ENCODE data around the gene EMILIN3. TPM values are rescaled to one million over a fixed set of nuclear protein-coding genes. Genes with fewer than 3 reads are reported as not detected.

The EMILIN3 gene
- total RNA-seq, 1 experiment from 2014 or later, result not detected

DNA sequence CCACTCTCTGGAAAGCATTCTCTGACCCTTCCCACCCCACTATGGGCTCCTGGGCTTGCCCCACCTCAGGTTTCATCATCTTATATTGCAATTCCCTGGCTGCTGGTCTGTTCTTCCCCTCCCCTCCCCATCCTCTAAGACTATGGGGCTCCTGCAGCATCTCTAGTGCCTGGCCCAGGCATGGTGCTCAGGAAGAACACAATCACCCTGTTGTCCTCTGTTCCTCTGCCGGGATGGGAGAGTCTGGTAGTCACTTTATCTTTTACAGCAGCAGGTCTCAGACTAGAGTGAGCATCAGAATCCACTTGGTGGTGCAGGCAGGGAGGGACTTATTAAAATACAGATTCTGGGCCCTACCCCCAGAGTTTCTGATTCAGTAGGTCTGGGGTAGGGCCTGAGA, 31.0 kb downstream of the EMILIN3 start:
- H3K4me1 ChIP-seq (ENCODE audit: control insufficient read depth in 1 of 2, insufficient read depth in 2 of 2, low read length in 2 of 2), result peaks cover 3 to 12% of the 10 kb centered on the region in 2 experiments; a peak in 3 of 4 replicates
- no peaks in the 10 kb centered on the region for H3K27me3 ChIP-seq (ENCODE audit: insufficient read depth, low read length)
- no peaks in the 10 kb centered on the region for H3K36me3 ChIP-seq (ENCODE audit: control insufficient read depth in 1 of 2, insufficient read depth in 2 of 2, low read length in 2 of 2)
- H3K9ac ChIP-seq (ENCODE audit: low read length), result no peak overlapping the region
- BruUV-seq (replicated peaks), result no TSS peak
- no peaks in the 10 kb centered on the region for H3K79me2 ChIP-seq (ENCODE audit: insufficient read depth, low read length)
- no peaks in the 10 kb centered on the region for H3K9me3 ChIP-seq (ENCODE audit: control insufficient read depth in 1 of 2, insufficient read depth in 1 of 2, low read depth in 1 of 2, low read length in 2 of 2)
- no peak for ATAC-seq
- intact Hi-C loops (cut with micrococcal nuclease), result no loop called here
- no peak overlapping the region for H3K4me2 ChIP-seq (ENCODE audit: low read length)
- TF ChIP-seq, protein P1, sequence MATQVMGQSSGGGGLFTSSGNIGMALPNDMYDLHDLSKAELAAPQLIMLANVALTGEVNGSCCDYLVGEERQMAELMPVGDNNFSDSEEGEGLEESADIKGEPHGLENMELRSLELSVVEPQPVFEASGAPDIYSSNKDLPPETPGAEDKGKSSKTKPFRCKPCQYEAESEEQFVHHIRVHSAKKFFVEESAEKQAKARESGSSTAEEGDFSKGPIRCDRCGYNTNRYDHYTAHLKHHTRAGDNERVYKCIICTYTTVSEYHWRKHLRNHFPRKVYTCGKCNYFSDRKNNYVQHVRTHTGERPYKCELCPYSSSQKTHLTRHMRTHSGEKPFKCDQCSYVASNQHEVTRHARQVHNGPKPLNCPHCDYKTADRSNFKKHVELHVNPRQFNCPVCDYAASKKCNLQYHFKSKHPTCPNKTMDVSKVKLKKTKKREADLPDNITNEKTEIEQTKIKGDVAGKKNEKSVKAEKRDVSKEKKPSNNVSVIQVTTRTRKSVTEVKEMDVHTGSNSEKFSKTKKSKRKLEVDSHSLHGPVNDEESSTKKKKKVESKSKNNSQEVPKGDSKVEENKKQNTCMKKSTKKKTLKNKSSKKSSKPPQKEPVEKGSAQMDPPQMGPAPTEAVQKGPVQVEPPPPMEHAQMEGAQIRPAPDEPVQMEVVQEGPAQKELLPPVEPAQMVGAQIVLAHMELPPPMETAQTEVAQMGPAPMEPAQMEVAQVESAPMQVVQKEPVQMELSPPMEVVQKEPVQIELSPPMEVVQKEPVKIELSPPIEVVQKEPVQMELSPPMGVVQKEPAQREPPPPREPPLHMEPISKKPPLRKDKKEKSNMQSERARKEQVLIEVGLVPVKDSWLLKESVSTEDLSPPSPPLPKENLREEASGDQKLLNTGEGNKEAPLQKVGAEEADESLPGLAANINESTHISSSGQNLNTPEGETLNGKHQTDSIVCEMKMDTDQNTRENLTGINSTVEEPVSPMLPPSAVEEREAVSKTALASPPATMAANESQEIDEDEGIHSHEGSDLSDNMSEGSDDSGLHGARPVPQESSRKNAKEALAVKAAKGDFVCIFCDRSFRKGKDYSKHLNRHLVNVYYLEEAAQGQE (IDR thresholded peaks at IDR 0.05; ENCODE audit: low read depth), result no peak
- ChIA-PET RAD21 (ENCODE audit: low non-redundant PET in 1 of 2, low total read pairs in 2 of 2, uncharacterized antibody in 2 of 2, unreplicated experiment in 2 of 2) (no interaction called here), POLR2A (no interaction called here), CTCF (no interaction called here)
- H3K9me2 ChIP-seq (ENCODE audit: insufficient read depth), result no peaks in the 10 kb centered on the region
- no peak overlapping the region for H2AFZ ChIP-seq (ENCODE audit: low read depth, low read length, poor library complexity, severe bottlenecking)
- H4K20me1 ChIP-seq (ENCODE audit: insufficient read depth), result no peaks in the 10 kb centered on the region
- no peak overlapping the region for H3K4me3 ChIP-seq (replicated peaks in 1 of 2; ENCODE audit: low read depth in 1 of 2, low read length in 2 of 2)
- H3K27ac ChIP-seq (ENCODE audit: low read depth, low read length), result no peak overlapping the region
- no peak for DNase-seq (ENCODE audit: low read depth, low spot score)

DNA sequence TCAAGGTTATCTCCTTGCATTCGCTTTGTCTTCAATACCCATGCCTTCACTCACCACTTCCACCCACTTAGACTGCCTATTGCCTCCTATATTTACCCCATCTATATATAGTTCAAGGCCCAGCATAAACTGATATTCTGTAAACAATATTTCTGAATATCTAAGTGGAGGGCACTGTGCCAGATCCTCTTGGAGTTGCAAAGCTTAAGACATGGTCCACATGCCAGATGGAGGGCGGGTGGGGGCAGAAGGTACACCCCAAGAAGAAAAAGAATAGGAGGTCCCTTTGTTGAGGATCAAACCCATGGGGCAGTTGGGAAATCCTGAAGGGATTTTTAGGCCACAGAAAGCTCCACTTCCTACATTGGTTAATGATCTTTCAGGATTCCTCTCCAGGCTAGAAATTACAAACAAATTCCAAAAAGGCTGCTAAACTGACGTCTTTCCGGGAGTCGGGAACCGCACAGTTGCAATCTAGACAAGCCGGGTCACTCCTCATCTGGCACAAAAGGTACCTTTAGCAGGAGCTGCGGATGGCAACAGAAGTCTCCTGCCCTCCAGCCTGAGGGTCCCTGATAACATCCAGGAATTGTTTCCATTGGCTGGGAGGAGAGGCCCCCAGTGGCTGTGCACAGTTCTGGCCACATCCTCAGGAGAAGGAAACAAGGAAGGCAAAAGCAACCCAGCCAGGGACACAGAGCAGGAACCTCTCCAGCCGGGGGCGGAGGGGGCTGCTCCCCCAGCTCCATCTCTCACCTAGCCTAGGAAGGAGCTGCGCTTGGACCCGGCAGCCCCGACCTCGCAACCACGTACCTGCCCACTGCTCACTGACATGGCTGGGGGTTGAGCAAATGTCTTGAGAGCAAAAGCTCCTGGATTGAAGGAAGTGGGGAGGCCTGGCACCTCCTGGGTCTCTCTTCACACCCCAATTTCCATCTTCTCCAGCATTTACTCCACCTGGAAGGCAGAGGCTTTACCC, 31.9 kb downstream of the EMILIN3 start:
- no peak for DNase-seq (ENCODE audit: low read depth, low spot score)
- H3K36me3 ChIP-seq (ENCODE audit: control insufficient read depth in 1 of 2, insufficient read depth in 2 of 2, low read length in 2 of 2), result no peaks in the 10 kb centered on the region
- no peak overlapping the region for H3K4me3 ChIP-seq (replicated peaks in 1 of 2; ENCODE audit: low read depth in 1 of 2, low read length in 2 of 2)
- H2AFZ ChIP-seq (ENCODE audit: low read depth, low read length, poor library complexity, severe bottlenecking), result no peak overlapping the region
- no peaks in the 10 kb centered on the region for H3K9me3 ChIP-seq (ENCODE audit: control insufficient read depth in 1 of 2, insufficient read depth in 1 of 2, low read depth in 1 of 2, low read length in 2 of 2)
- H3K27me3 ChIP-seq (ENCODE audit: insufficient read depth, low read length), result no peaks in the 10 kb centered on the region
- H3K9me2 ChIP-seq (ENCODE audit: insufficient read depth), result no peaks in the 10 kb centered on the region
- no peaks in the 10 kb centered on the region for H3K79me2 ChIP-seq (ENCODE audit: insufficient read depth, low read length)
- H3K27ac ChIP-seq (ENCODE audit: low read depth, low read length), result no peak overlapping the region
- RAD21 ChIA-PET (ENCODE audit: low non-redundant PET in 1 of 2, low total read pairs in 2 of 2, uncharacterized antibody in 2 of 2, unreplicated experiment in 2 of 2), result no interaction called here
- TF ChIP-seq, protein P2, sequence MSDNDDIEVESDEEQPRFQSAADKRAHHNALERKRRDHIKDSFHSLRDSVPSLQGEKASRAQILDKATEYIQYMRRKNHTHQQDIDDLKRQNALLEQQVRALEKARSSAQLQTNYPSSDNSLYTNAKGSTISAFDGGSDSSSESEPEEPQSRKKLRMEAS (IDR thresholded peaks at IDR 0.05), result no peak
- no peak for TF ChIP-seq JUND (IDR thresholded peaks at IDR 0.05)
- no peak for TF ChIP-seq EZH2 (IDR thresholded peaks at IDR 0.05)
- no peak for TF ChIP-seq SIN3A (IDR thresholded peaks at IDR 0.05; ENCODE audit: low read depth)
- TF ChIP-seq YY1 (IDR thresholded peaks at IDR 0.05; ENCODE audit: extremely low read depth, insufficient replicate concordance, low read depth, low read length), result no peak
- no peak for TF ChIP-seq EGR1 (IDR thresholded peaks at IDR 0.05; ENCODE audit: low read depth)
- no peak for TF ChIP-seq RAD21 (IDR thresholded peaks at IDR 0.05; ENCODE audit: low read depth)
- TF ChIP-seq ZFX (IDR thresholded peaks at IDR 0.05), result no peak
- TF ChIP-seq, protein P3, sequence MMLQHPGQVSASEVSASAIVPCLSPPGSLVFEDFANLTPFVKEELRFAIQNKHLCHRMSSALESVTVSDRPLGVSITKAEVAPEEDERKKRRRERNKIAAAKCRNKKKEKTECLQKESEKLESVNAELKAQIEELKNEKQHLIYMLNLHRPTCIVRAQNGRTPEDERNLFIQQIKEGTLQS (IDR thresholded peaks at IDR 0.05), result no peak
- no peak for TF ChIP-seq TCF7L2 (IDR thresholded peaks at IDR 0.05; ENCODE audit: borderline replicate concordance, extremely low read depth, insufficient read depth, insufficient read length)
- TF ChIP-seq, protein P4, sequence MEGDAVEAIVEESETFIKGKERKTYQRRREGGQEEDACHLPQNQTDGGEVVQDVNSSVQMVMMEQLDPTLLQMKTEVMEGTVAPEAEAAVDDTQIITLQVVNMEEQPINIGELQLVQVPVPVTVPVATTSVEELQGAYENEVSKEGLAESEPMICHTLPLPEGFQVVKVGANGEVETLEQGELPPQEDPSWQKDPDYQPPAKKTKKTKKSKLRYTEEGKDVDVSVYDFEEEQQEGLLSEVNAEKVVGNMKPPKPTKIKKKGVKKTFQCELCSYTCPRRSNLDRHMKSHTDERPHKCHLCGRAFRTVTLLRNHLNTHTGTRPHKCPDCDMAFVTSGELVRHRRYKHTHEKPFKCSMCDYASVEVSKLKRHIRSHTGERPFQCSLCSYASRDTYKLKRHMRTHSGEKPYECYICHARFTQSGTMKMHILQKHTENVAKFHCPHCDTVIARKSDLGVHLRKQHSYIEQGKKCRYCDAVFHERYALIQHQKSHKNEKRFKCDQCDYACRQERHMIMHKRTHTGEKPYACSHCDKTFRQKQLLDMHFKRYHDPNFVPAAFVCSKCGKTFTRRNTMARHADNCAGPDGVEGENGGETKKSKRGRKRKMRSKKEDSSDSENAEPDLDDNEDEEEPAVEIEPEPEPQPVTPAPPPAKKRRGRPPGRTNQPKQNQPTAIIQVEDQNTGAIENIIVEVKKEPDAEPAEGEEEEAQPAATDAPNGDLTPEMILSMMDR (IDR thresholded peaks at IDR 0.05 in 2 of 3, conservative IDR thresholded peaks at IDR 0.05 in 1 of 3; ENCODE audit: borderline replicate concordance in 1 of 3, insufficient read depth in 1 of 3, low read depth in 2 of 3, low read length in 2 of 3), result no peak
- TF ChIP-seq POLR2A (IDR thresholded peaks at IDR 0.05; ENCODE audit: borderline replicate concordance, extremely low read depth, insufficient read depth, insufficient read length), result no peak
- H3K4me1 ChIP-seq (ENCODE audit: control insufficient read depth in 1 of 2, insufficient read depth in 2 of 2, low read length in 2 of 2), result peaks cover 5 to 13% of the 10 kb centered on the region in 2 experiments
- no peak overlapping the region for H3K4me2 ChIP-seq (ENCODE audit: low read length)
- POLR2A ChIA-PET, result no interaction called here
- no peaks in the 10 kb centered on the region for H4K20me1 ChIP-seq (ENCODE audit: insufficient read depth)
- ATAC-seq, result no peak
- intact Hi-C loops (cut with micrococcal nuclease), result no loop called here
- CTCF ChIA-PET, result no interaction called here
- no TSS peak for BruUV-seq (replicated peaks)
- no peak overlapping the region for H3K9ac ChIP-seq (ENCODE audit: low read length)
